HepG2 (cell line): ENCODE measurements around the gene RHBDF2. TPM values are rescaled to one million over a fixed set of nuclear protein-coding genes. Genes with fewer than 3 reads are reported as not detected.

ENCODE experiments used
- ATAC-seq: fragments of 200-7000 bp; cut with Tn5 transposase; 3 replicates; pipeline ENCODE4 v1.9.1; 2020; ENCODE audit warnings: mild to moderate bottlenecking, moderate library complexity
- BruUV-seq: library from RNA; stranded (reverse); fragments of 400-500 nt; replicated peaks from 2 replicates; lab custom pipeline; 2021; lab: Mats Ljungman, UMichigan
- CTCF ChIA-PET: fragments of 300-600 bp; formaldehyde crosslinking; extraction: SDS; loops from one replicate; lab custom pipeline; 2021; ENCODE audit warnings: low total read pairs, inconsistent platforms, low intra/inter-chr PET ratio; lab: Yijun Ruan, JAX
- POLR2A ChIA-PET: fragments of 350-600 bp; sonication (Branson Sonifier 250); formaldehyde crosslinking; loops from one replicate; lab custom pipeline; 2020; ENCODE audit warnings: antibody characterized with exemption, inconsistent platforms; lab: Yijun Ruan, JAX
- DNase-seq: peaks from one replicate; pipeline ENCODE4 v3.0.0-alpha.2; 2015; ENCODE audit warnings: low spot score
- FAIRE-seq: peaks from 3 replicates; lab custom pipeline; 2011; peaks lifted over from hg19 to GRCh38; lab: Jason Lieb, UNC
- H2AFZ ChIP-seq: one replicate; pipeline ENCODE4 v1.6.1; 2011; ENCODE audit warnings: low read length, inconsistent platforms
- H3K27ac ChIP-seq: fragments of 300-600 bp; 3 replicates; pipeline ENCODE4 v1.8.0; 2011; ENCODE audit warnings: mixed run types, mild to moderate bottlenecking, mixed read lengths, low read length, inconsistent platforms; ENCODE audit not compliant: insufficient read depth; ENCODE audit errors: extremely low read length
- H3K27me3 ChIP-seq, 2 experiments: fragments of 200-600 bp in 1 of 2; 2 replicates in 1 of 2; 3 replicates in 1 of 2; pipeline versions ENCODE4 v1.6.0 to v1.8.0; 2011; ENCODE audit warnings: low read length in 2 of 2, mild to moderate bottlenecking in 2 of 2, moderate library complexity in 2 of 2, inconsistent platforms in 1 of 2; ENCODE audit not compliant: insufficient read depth in 2 of 2, control insufficient read depth in 1 of 2
- H3K36me3 ChIP-seq, 2 experiments: fragments of 200-600 bp in 1 of 2; replicated peaks in 1 of 2; 2 replicates in 1 of 2; 3 replicates in 1 of 2; pipeline versions ENCODE4 v1.5.1 to v1.8.0; 2011; ENCODE audit warnings: low read length in 2 of 2, inconsistent platforms in 1 of 2; ENCODE audit not compliant: insufficient read depth in 2 of 2, control insufficient read depth in 1 of 2
- H3K4me1 ChIP-seq: 2 replicates; pipeline ENCODE4 v1.5.1; 2012; ENCODE audit warnings: low read length, inconsistent platforms; ENCODE audit not compliant: insufficient read depth
- H3K4me2 ChIP-seq: 2 replicates; pipeline ENCODE4 v1.6.0; 2011; ENCODE audit warnings: low read depth, low read length, inconsistent platforms
- H3K4me3 ChIP-seq, 3 experiments: fragments of 200-600 bp in 1 of 3; sonication (generic), shearing (Covaris generic) in 1 of 3; replicated peaks in 1 of 3; 2 replicates each; pipeline ENCODE4 v1.5.1; 2011 to 2016; ENCODE audit warnings: low read length in 3 of 3, inconsistent platforms in 2 of 3, low read depth in 2 of 3, mild to moderate bottlenecking in 2 of 3, control low read depth in 1 of 3, mixed read lengths in 1 of 3; ENCODE audit not compliant: insufficient read depth in 1 of 3
- H3K79me2 ChIP-seq: one replicate; pipeline ENCODE4 v1.6.1; 2011; ENCODE audit warnings: low read length, inconsistent platforms; ENCODE audit not compliant: insufficient read depth
- H3K9ac ChIP-seq: 2 replicates; pipeline ENCODE4 v1.6.0; 2011; ENCODE audit warnings: mild to moderate bottlenecking, low read depth, low read length, inconsistent platforms; ENCODE audit not compliant: insufficient read depth
- H3K9me3 ChIP-seq: 2 replicates; pipeline ENCODE4 v1.5.1; 2012; ENCODE audit warnings: mild to moderate bottlenecking, low read length
- H4K20me1 ChIP-seq: 2 replicates; pipeline ENCODE4 v1.6.0; 2011; ENCODE audit warnings: inconsistent platforms, mild to moderate bottlenecking, low read length, moderate library complexity; ENCODE audit not compliant: insufficient read depth
- GRHL1 ChIP-seq: sonication (generic); formaldehyde crosslinking; conservative IDR thresholded peaks from 2 replicates; pipeline ENCODE4 v1.8.0; 2022; ENCODE audit warnings: missing genetic modification reagents
- NRL ChIP-seq: sonication (generic); formaldehyde crosslinking; IDR thresholded peaks from 2 replicates; pipeline ENCODE4 v1.5.0; 2020; ENCODE audit warnings: missing genetic modification reagents, mild to moderate bottlenecking, moderate library complexity, borderline replicate concordance
- ZNF550 ChIP-seq: sonication (generic); formaldehyde crosslinking; IDR thresholded peaks from 2 replicates; pipeline ENCODE4 v1.4.0; 2020; ENCODE audit warnings: mild to moderate bottlenecking, missing genetic modification reagents, borderline replicate concordance
- WGBS: methylation state at CpG from one replicate; pipeline ENCODE4 v1.1.6; 2017; ENCODE audit warnings: low lambda C conversion rate; 5-methylcytosine and 5-hydroxymethylcytosine counted together
- in situ Hi-C: cut with HindIII; loops from 2 replicates; pipeline ENCODE4 v1.10.0; 2017; ENCODE audit warnings: low pct_unique_long_range_greater_than_20kb; ENCODE audit not compliant: extremely low pct_ligation_motif_present
- intact Hi-C: fragments of 100-400 bp; cut with micrococcal nuclease; formaldehyde crosslinking; loops from one replicate; pipeline ENCODE4 v1.10.0; 2022; ENCODE audit not compliant: unreplicated experiment
- polyA plus RNA-seq, 8 experiments: library from polyadenylated mRNA; depleted of rRNA in 3 of 8; stranded (reverse) in 7 of 8; unstranded in 1 of 8; fragments of >200 nt; fragmentation: Illumina TruSeq in 4 of 8; extraction: Trizol in 4 of 8; gene quantifications; 2 replicates each; pipeline versions ENCODE4 v1.2.1 to v1.2.3, GENCODE V29; 2011 to 2016; ENCODE audit warnings: low read depth in 4 of 8, missing spikeins in 1 of 8, mixed read lengths in 1 of 8; ENCODE audit not compliant: insufficient read depth in 1 of 8
- total RNA-seq, 5 experiments: library from RNA; depleted of rRNA; stranded (reverse); fragments of >200 nt; fragmentation: Illumina TruSeq; extraction: Trizol; gene quantifications; 2 replicates each; pipeline ENCODE4 v1.2.3, GENCODE V29; 2016; ENCODE audit warnings: low read depth in 1 of 5

RHBDF2 gene
- total and polyA plus RNA-seq, 2 of the 13 experiments (the other 11 are each of a cell fraction or from before 2014, with no cell fraction given) = 7.8 to 24.2 TPM

DNA sequence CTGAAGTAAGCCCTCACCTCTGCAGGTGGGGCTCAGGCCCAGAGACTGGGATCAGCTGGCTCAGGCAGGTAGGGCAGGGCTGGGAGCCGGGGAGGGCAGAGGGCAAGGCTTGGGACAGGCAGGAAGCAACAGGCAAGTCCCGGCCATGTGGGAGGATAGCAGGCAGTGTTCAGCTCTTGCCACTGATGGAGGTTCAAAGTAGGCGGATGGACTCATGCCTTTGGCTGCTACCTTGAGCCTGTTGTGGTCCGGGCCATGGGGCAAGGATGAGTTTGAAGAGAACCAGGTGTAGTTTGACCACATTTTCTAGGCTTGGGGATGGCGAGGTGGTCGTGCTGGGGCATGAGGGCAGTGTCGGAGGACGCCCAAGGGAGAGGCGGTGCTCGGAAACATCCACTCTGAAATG is 41.3 kb upstream of the RHBDF2 start:
- intact Hi-C loops = no loop called here
- FAIRE-seq = no peak

More for the DNA sequence above, 41.3 kb upstream of the RHBDF2 start:
- H3K4me2 ChIP-seq = no peak overlapping the region
- in situ Hi-C loops = no loop called here
- no peak overlapping the region for H2AFZ ChIP-seq
- 93% methylated on average over 10 of the region's 10 CpGs for WGBS
- ChIA-PET POLR2A (interaction anchor here (1.9 kb wide), 1 partner anchor 9 kb away, joined by 8 read pairs; no protein-coding TSS in a partner anchor), CTCF (no interaction called here)
- H3K9me3 ChIP-seq = no peaks in the 10 kb centered on the region
- no peak overlapping the region for H3K27ac ChIP-seq
- H3K9ac ChIP-seq = no peak overlapping the region
- no TSS peak for BruUV-seq
- peaks cover 9 to 12% of the 10 kb centered on the region in 2 experiments; a peak in 4 of 5 replicates for H3K36me3 ChIP-seq
- no peak for DNase-seq
- TF ChIP-seq GRHL1 (CRISPR knock-in tag) (no peak), ZNF550 (CRISPR knock-in tag) (no peak), NRL (0 out of 2 replicates have a peak, but pooled peaks have one; percentile 16)
- H3K4me1 ChIP-seq = peaks cover 25% of the 10 kb centered on the region
- ATAC-seq = no peak
- H4K20me1 ChIP-seq = peaks cover 7% of the 10 kb centered on the region; the same call in 1 of the 2 replicates
- peaks cover 12% of the 10 kb centered on the region for H3K79me2 ChIP-seq
- no peaks in the 10 kb centered on the region for H3K27me3 ChIP-seq
- no peak overlapping the region for H3K4me3 ChIP-seq
